MM.1S (cell line): ENCODE measurements around the gene PRDM5.

Experiments
- DNase-seq: peaks from one replicate; pipeline ENCODE4 v3.0.0-alpha.2; 2015
- H2AFZ ChIP-seq: fragments of 300-600 bp; sonication (generic); 2 replicates; pipeline ENCODE4 v1.6.0; 2016; ENCODE audit warnings: antibody characterized with exemption, low read length
- H3F3A ChIP-seq: fragments of 300-600 bp; sonication (generic); 2 replicates; pipeline ENCODE4 v1.6.1; 2016; ENCODE audit warnings: mild to moderate bottlenecking, antibody characterized with exemption, low read length, moderate library complexity, mixed read lengths; ENCODE audit not compliant: insufficient read depth
- H3K27ac ChIP-seq: fragments of 300-600 bp; sonication (generic); 2 replicates; pipeline ENCODE4 v1.5.1; 2016; ENCODE audit warnings: mild to moderate bottlenecking, low read length
- H3K27me3 ChIP-seq: fragments of 300-600 bp; sonication (generic); replicated peaks from 2 replicates; pipeline ENCODE4 v1.6.0; 2016; ENCODE audit warnings: low read length; ENCODE audit not compliant: insufficient read depth
- H3K36me3 ChIP-seq: fragments of 300-600 bp; sonication (generic); replicated peaks from 2 replicates; pipeline ENCODE4 v1.6.1; 2016; ENCODE audit warnings: mild to moderate bottlenecking, low read length, mixed read lengths; ENCODE audit not compliant: insufficient read depth
- H3K4me1 ChIP-seq: fragments of 300-600 bp; sonication (generic); 2 replicates; pipeline ENCODE4 v1.6.1; 2016; ENCODE audit warnings: low read length, mixed read lengths
- H3K4me2 ChIP-seq: fragments of 300-600 bp; sonication (generic); 2 replicates; pipeline ENCODE4 v1.6.0; 2016; ENCODE audit warnings: low read depth, low read length
- H3K4me3 ChIP-seq: fragments of 300-600 bp; sonication (generic); 2 replicates; pipeline ENCODE4 v1.5.1; 2016; ENCODE audit warnings: low read length, mixed read lengths
- H3K79me2 ChIP-seq: fragments of 300-600 bp; sonication (generic); 2 replicates; pipeline ENCODE4 v1.6.1; 2016; ENCODE audit warnings: mixed run types, low read length, mixed read lengths
- H3K9ac ChIP-seq: fragments of 300-600 bp; sonication (generic); 2 replicates; pipeline ENCODE4 v1.6.1; 2016; ENCODE audit warnings: low read length, mixed read lengths
- H3K9me2 ChIP-seq: fragments of 300-600 bp; sonication (generic); replicated peaks from 2 replicates; pipeline ENCODE4 v1.6.1; 2016; ENCODE audit warnings: mild to moderate bottlenecking, low read length, mixed read lengths; ENCODE audit not compliant: insufficient read depth
- H3K9me3 ChIP-seq: fragments of 300-600 bp; sonication (generic); replicated peaks from 2 replicates; pipeline ENCODE4 v1.6.1; 2016; ENCODE audit warnings: mild to moderate bottlenecking, low read length, mixed read lengths; ENCODE audit not compliant: insufficient read depth
- H4K20me1 ChIP-seq: fragments of 300-600 bp; sonication (generic); 2 replicates; pipeline ENCODE4 v1.6.1; 2016; ENCODE audit warnings: mild to moderate bottlenecking, low read length, moderate library complexity, mixed read lengths; ENCODE audit not compliant: insufficient read depth
- CTCF ChIP-seq: fragments of 300-600 bp; sonication (generic); IDR thresholded peaks from 2 replicates; pipeline ENCODE4 v1.5.1; 2016; ENCODE audit warnings: antibody characterized with exemption, low read length, mixed read lengths
- EZH2 ChIP-seq: fragments of 300-600 bp; sonication (generic); optimal IDR thresholded peaks from 2 replicates; pipeline ENCODE3; 2017; ENCODE audit warnings: low read depth, mild to moderate bottlenecking, antibody characterized with exemption, low read length, mixed read lengths
- EZH2phosphoT487 ChIP-seq: fragments of 300-600 bp; sonication (generic); IDR thresholded peaks from 2 replicates; pipeline ENCODE4 v1.6.1; 2018; ENCODE audit warnings: antibody characterized with exemption, low read length

PRDM5 gene

GRCh38 chr4:120801137-120801758 lies 121.3 kb downstream of the PRDM5 start:
- no peak overlapping the region for H3K4me2 ChIP-seq
- H3K4me3 ChIP-seq: no peak overlapping the region
- no peaks in the 10 kb centered on the region for H3F3A ChIP-seq
- no peak overlapping the region for H3K9ac ChIP-seq
- no peaks in the 10 kb centered on the region for H3K27me3 ChIP-seq
- H3K27ac ChIP-seq: no peak overlapping the region
- no peaks in the 10 kb centered on the region for H3K9me2 ChIP-seq
- no peaks in the 10 kb centered on the region for H3K9me3 ChIP-seq
- DNase-seq: no peak
- no peaks in the 10 kb centered on the region for H3K79me2 ChIP-seq
- H4K20me1 ChIP-seq: no peaks in the 10 kb centered on the region
- no peaks in the 10 kb centered on the region for H3K4me1 ChIP-seq
- H2AFZ ChIP-seq: no peak overlapping the region
- H3K36me3 ChIP-seq: peaks cover 3% of the 10 kb centered on the region; the same call in 1 of the 2 replicates
- TF ChIP-seq CTCF (no peak), EZH2 (no peak), EZH2phosphoT487 (no peak)

- TF ChIP-seq EZH2 (no peak), CTCF (no peak), EZH2phosphoT487 (no peak)
- no peaks in the 10 kb centered on the region for H4K20me1 ChIP-seq
- H3K36me3 ChIP-seq: peaks cover 5% of the 10 kb centered on the region; the same call in 1 of the 2 replicates
- H3K9me2 ChIP-seq: no peaks in the 10 kb centered on the region
- no peak overlapping the region for H3K4me3 ChIP-seq
- H3K9me3 ChIP-seq: no peaks in the 10 kb centered on the region
- H2AFZ ChIP-seq: no peak overlapping the region
- no peaks in the 10 kb centered on the region for H3K4me1 ChIP-seq
- no peak overlapping the region for H3K27ac ChIP-seq
- H3K27me3 ChIP-seq: no peaks in the 10 kb centered on the region
- H3F3A ChIP-seq: no peaks in the 10 kb centered on the region
- H3K79me2 ChIP-seq: no peaks in the 10 kb centered on the region
- H3K9ac ChIP-seq: no peak overlapping the region
- no peak for DNase-seq
- H3K4me2 ChIP-seq: no peak overlapping the region
These were observed 124.0 kb downstream of the PRDM5 start for GRCh38 chr4:120798570-120798969.

GRCh38 chr4:120796271-120796670 lies 126.3 kb downstream of the PRDM5 start:
- Histone ChIP-seq H3K79me2 (no peaks in the 10 kb centered on the region), H3K9me3 (no peaks in the 10 kb centered on the region), H3F3A (no peaks in the 10 kb centered on the region), H2AFZ (no peak overlapping the region), H3K9me2 (no peaks in the 10 kb centered on the region), H4K20me1 (no peaks in the 10 kb centered on the region), H3K4me3 (no peak overlapping the region), H3K27ac (no peak overlapping the region), H3K9ac (no peak overlapping the region), H3K27me3 (no peaks in the 10 kb centered on the region), H3K4me1 (no peaks in the 10 kb centered on the region), H3K4me2 (no peak overlapping the region), H3K36me3 (0 out of 2 replicates have a peak, but pooled peaks cover 2% of the 10 kb centered on the region)
- no peak for TF ChIP-seq EZH2phosphoT487
- TF ChIP-seq CTCF: no peak
- TF ChIP-seq EZH2: no peak
- no peak for DNase-seq
